Smooth muscle cell (in vitro differentiated cells): ENCODE measurements around the gene TMEM89. TPM values are rescaled to one million over a fixed set of nuclear protein-coding genes. Genes with fewer than 3 reads are reported as not detected.

ENCODE experiments used
- DNase-seq: peaks from one replicate; lab custom pipeline; 2025; ENCODE audit not compliant: unreplicated experiment; lab: John Stamatoyannopoulos, UW
- H2AFZ ChIP-seq: fragments of 200-600 bp; sonication (generic); 2 replicates; pipeline ENCODE4 v1.6.0; 2016; ENCODE audit warnings: antibody characterized with exemption, low read depth, mild to moderate bottlenecking
- H3F3A ChIP-seq: fragments of 200-600 bp; sonication (generic); 2 replicates; pipeline ENCODE4 v1.6.0; 2017; ENCODE audit warnings: antibody characterized with exemption, low read depth
- H3K27ac ChIP-seq: fragments of 200-600 bp; sonication (generic); 2 replicates; pipeline ENCODE4 v1.5.1; 2016; ENCODE audit warnings: low read depth, mild to moderate bottlenecking
- H3K27me3 ChIP-seq: fragments of 200-600 bp; sonication (generic); 2 replicates; pipeline ENCODE4 v1.6.1; 2016; ENCODE audit warnings: low read depth, mild to moderate bottlenecking
- H3K36me3 ChIP-seq: fragments of 200-600 bp; sonication (generic); 2 replicates; pipeline ENCODE4 v1.5.1; 2016; ENCODE audit warnings: low read depth
- H3K4me1 ChIP-seq: fragments of 200-600 bp; sonication (generic); 2 replicates; pipeline ENCODE4 v1.5.1; 2016; ENCODE audit warnings: low read depth
- H3K4me2 ChIP-seq: fragments of 200-600 bp; sonication (generic); 2 replicates; pipeline ENCODE4 v1.6.0; 2016; ENCODE audit warnings: mild to moderate bottlenecking
- H3K4me3 ChIP-seq: fragments of 200-600 bp; sonication (generic); 2 replicates; pipeline ENCODE4 v1.5.1; 2016; ENCODE audit warnings: mild to moderate bottlenecking
- H3K79me2 ChIP-seq: fragments of 200-600 bp; sonication (generic); 2 replicates; pipeline ENCODE4 v1.6.0; 2016; ENCODE audit warnings: low read depth, mild to moderate bottlenecking
- H3K9ac ChIP-seq: fragments of 200-600 bp; sonication (generic); 2 replicates; pipeline ENCODE4 v1.6.0; 2016; ENCODE audit warnings: low read depth
- H3K9me3 ChIP-seq: fragments of 200-600 bp; sonication (generic); replicated peaks from 2 replicates; pipeline ENCODE4 v1.5.1; 2016; ENCODE audit warnings: low read depth
- H4K20me1 ChIP-seq: fragments of 200-600 bp; sonication (generic); 2 replicates; pipeline ENCODE4 v1.6.0; 2016; ENCODE audit warnings: low read depth
- CTCF ChIP-seq: fragments of 200-600 bp; sonication (generic); IDR thresholded peaks from 2 replicates; pipeline ENCODE4 v1.5.1; 2017; ENCODE audit warnings: borderline replicate concordance, mild to moderate bottlenecking, antibody characterized with exemption; ENCODE audit not compliant: insufficient read depth, poor library complexity, severe bottlenecking
- WGBS: methylation state at CpG from one replicate; pipeline ENCODE4 v1.1.7; 2016; ENCODE audit warnings: low lambda C conversion rate; 5-methylcytosine and 5-hydroxymethylcytosine counted together
- polyA plus RNA-seq: library from polyadenylated mRNA; unstranded; fragments of >200 nt; fragmentation: Nextera tagmentation; extraction: Ambion mirVana; gene quantifications from 2 replicates; pipeline ENCODE4 v1.2.1, GENCODE V29; 2016
- total RNA-seq: library from RNA; depleted of rRNA; stranded (reverse); fragments of >200 nt; gene quantifications from 2 replicates; pipeline ENCODE4 v1.2.3, GENCODE V29; 2014

TMEM89 gene
- total and polyA plus RNA-seq, 2 experiments from 2014 or later, result 0.25 TPM; not detected in 1

- H3K4me2 ChIP-seq, result peak overlapping the region; percentile 94
- H3K9me3 ChIP-seq, result no peaks in the 10 kb centered on the region
- H3K9ac ChIP-seq, result no peak overlapping the region
- WGBS, result 89% methylated on average over 2 of the region's 2 CpGs
- no peak for TF ChIP-seq CTCF
- no peak overlapping the region for H2AFZ ChIP-seq
- peaks cover 6% of the 10 kb centered on the region for H3K79me2 ChIP-seq
- H3K27me3 ChIP-seq, result no peaks in the 10 kb centered on the region
- no peak for DNase-seq
- peaks cover 8% of the 10 kb centered on the region for H3K4me1 ChIP-seq
- H4K20me1 ChIP-seq, result peaks cover 24% of the 10 kb centered on the region
- H3K4me3 ChIP-seq, result peak overlapping the region; percentile 81
- H3F3A ChIP-seq, result no peaks in the 10 kb centered on the region
- no peak overlapping the region for H3K27ac ChIP-seq
- H3K36me3 ChIP-seq, result no peaks in the 10 kb centered on the region
These were observed 12.2 kb upstream of the TMEM89 start for GRCh38 chr3:48633743-48634142.

GRCh38 chr3:48633256-48633655 lies 11.7 kb upstream of the TMEM89 start:
- H3K9ac ChIP-seq, result no peak overlapping the region
- peaks cover 8% of the 10 kb centered on the region for H3K4me1 ChIP-seq
- no peaks in the 10 kb centered on the region for H3F3A ChIP-seq
- H3K4me2 ChIP-seq, result no peak overlapping the region
- TF ChIP-seq CTCF, result no peak
- H2AFZ ChIP-seq, result no peak overlapping the region
- 99% methylated on average over 15 of the region's 15 CpGs for WGBS
- no peak overlapping the region for H3K4me3 ChIP-seq
- no peaks in the 10 kb centered on the region for H3K9me3 ChIP-seq
- peaks cover 6% of the 10 kb centered on the region for H3K79me2 ChIP-seq
- no peak for DNase-seq
- no peaks in the 10 kb centered on the region for H3K36me3 ChIP-seq
- no peaks in the 10 kb centered on the region for H3K27me3 ChIP-seq
- H3K27ac ChIP-seq, result no peak overlapping the region
- H4K20me1 ChIP-seq, result peaks cover 24% of the 10 kb centered on the region

GRCh38 chr3:48631516-48632448 lies 10.2 kb upstream of the TMEM89 start:
- Histone ChIP-seq H3K9me3 (no peaks in the 10 kb centered on the region), H2AFZ (no peak overlapping the region), H3K9ac (no peak overlapping the region), H3K27me3 (no peaks in the 10 kb centered on the region), H4K20me1 (peaks cover 24% of the 10 kb centered on the region), H3K4me1 (peaks cover 8% of the 10 kb centered on the region), H3K4me2 (no peak overlapping the region), H3K4me3 (no peak overlapping the region), H3F3A (no peaks in the 10 kb centered on the region), H3K36me3 (no peaks in the 10 kb centered on the region), H3K79me2 (peaks cover 6% of the 10 kb centered on the region), H3K27ac (no peak overlapping the region)
- DNase-seq, result no peak
- TF ChIP-seq CTCF, result no peak
- WGBS, result 97% methylated on average over 19 of the region's 22 CpGs
